HG03378 (cell line): Measurements from ENCODE around the gene HK2.
"Not testable (repeated sequence)": the region's sequence is repeated elsewhere in the genome, so short reads cannot be mapped to it uniquely, and the experiment has no call there.

Experiments used
- ATAC-seq: cut with Tn5 transposase; IDR thresholded peaks from one replicate; pipeline ENCODE4 v1.9.1; 2021; ENCODE audit warnings: mild to moderate bottlenecking, moderate library complexity; ENCODE audit not compliant: unreplicated experiment

The HK2 gene

GRCh38 chr2:74893332-74893731 is 59.4 kb downstream of the HK2 start:
- no peak for ATAC-seq

GRCh38 chr2:74894272-74894981 is 60.5 kb downstream of the HK2 start:
- no peak for ATAC-seq

- no peak for ATAC-seq
Measured at GRCh38 chr2:74895001-74895400, 61.1 kb downstream of the HK2 start.

- no peak for ATAC-seq
Measured at GRCh38 chr2:74896232-74896631, 62.3 kb downstream of the HK2 start.

GRCh38 chr2:74900225-74900624 is 66.3 kb downstream of the HK2 start:
- ATAC-seq, result not testable (repeated sequence)

- ATAC-seq, result no peak
Measured at GRCh38 chr2:74902281-74902860, 68.4 kb downstream of the HK2 start.

- ATAC-seq, result no peak
Measured at GRCh38 chr2:74906395-74906794, 72.5 kb downstream of the HK2 start.

- not testable (repeated sequence) for ATAC-seq
Measured at GRCh38 chr2:74907560-74907959, 73.6 kb downstream of the HK2 start.

GRCh38 chr2:74908748-74909444 is 75.0 kb downstream of the HK2 start:
- no peak for ATAC-seq

GRCh38 chr2:74910245-74910644 is 76.3 kb downstream of the HK2 start:
- no peak for ATAC-seq

GRCh38 chr2:74911061-74911460 is 77.1 kb downstream of the HK2 start:
- ATAC-seq, result no peak

- ATAC-seq, result no peak
Measured at GRCh38 chr2:74915743-74916142, 81.8 kb downstream of the HK2 start.

GRCh38 chr2:74916394-74916793 is 82.5 kb downstream of the HK2 start:
- no peak for ATAC-seq

GRCh38 chr2:74917702-74918619 is 84.0 kb downstream of the HK2 start:
- no peak for ATAC-seq

- no peak for ATAC-seq
Measured at GRCh38 chr2:74919827-74920226, 85.9 kb downstream of the HK2 start.

- ATAC-seq, result no peak
Measured at GRCh38 chr2:74921236-74921736, 87.4 kb downstream of the HK2 start.

- no peak for ATAC-seq
Measured at GRCh38 chr2:74922592-74923227, 88.8 kb downstream of the HK2 start.

GRCh38 chr2:74924463-74925265 is 90.7 kb downstream of the HK2 start:
- no peak for ATAC-seq

- ATAC-seq, result no peak
Measured at GRCh38 chr2:74925361-74925786, 91.4 kb downstream of the HK2 start.

GRCh38 chr2:74927621-74928020 is 93.7 kb downstream of the HK2 start:
- no peak for ATAC-seq
